Activated naive CD4-positive, alpha-beta T cell treated with Interleukin-2 at 50 U/mL for 16 hours (primary cell): ENCODE data around the gene SHISA7.
A peak's percentile ranks its signal among the peaks of the same experiment; 100 is the strongest.

Experiments
- DNase-seq: peaks from one replicate; pipeline ENCODE4 v3.0.0-alpha.2; 2020

SHISA7 gene

DNA sequence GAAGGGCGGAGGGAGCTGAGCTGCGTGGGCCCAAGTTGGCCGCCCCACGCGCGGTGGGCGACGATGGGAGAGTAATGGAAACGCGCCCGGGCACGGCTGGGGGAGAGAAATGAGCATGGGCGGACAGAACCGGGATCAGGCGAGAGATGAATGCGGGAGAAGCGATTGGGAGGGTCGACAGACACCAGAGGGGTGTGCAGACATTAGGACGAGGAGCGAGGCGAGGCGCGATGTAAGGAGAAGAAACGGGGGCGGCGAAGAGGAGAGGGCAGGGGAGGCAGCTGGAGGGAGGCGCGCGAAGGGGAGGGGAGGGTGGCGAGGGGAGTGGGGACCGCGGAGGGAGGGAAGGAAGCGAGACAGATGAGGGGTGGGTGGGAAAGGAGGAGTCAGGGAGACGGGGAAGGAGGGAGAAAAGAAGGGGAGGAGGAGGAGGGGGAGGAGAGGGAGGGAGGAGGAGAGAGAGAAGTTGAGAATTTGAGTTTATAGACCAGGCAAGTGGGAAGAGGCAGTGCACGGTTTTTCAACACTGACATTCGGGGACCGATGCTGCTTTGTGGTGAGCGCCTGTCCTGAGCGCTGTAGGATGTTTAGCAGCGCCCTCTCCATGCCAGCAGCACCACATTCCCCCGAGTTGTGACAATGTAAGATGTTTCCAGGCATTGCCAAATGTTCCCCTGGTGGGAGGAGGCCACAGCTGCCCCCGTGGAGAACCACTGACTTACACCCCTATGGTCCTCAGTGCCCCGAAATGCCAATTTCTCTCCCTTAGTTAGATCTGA is at the start of gene SHISA7:
TSS of gene SHISA7 (minus strand) at position 256 of the 779 bp plus-strand sequence. CDS start 437 bp downstream, outside the sequence.
- no peak for DNase-seq

DNA sequence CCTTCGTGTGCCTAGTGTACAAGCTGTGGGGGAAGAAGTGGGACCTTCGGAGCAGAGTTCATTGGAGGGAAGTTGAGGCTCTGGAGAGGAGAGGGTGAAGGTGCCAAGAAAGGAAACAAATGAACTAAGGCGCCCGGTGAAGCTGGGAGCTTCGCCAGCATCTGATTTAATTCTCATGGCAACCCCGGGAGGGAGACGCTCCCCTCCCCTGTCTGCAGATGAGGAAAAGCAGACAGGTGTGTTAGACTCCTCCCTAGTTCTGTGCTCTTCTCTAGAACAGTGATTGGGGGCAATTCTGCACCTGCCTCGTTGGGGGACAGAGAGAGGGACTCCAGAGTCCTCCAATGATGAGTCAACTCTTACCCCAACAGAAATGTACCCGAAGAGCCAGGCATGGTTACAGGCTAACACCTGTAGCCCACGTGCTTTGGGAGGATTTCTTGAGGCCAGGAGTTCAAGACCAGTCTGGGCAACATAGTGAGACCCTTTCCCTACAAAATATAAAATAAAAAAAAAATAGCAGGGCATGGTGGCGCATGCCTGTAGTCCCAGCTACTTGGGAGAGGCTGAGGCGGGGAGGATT is 49.4 kb upstream of the SHISA7 start:
- no peak for DNase-seq

DNA sequence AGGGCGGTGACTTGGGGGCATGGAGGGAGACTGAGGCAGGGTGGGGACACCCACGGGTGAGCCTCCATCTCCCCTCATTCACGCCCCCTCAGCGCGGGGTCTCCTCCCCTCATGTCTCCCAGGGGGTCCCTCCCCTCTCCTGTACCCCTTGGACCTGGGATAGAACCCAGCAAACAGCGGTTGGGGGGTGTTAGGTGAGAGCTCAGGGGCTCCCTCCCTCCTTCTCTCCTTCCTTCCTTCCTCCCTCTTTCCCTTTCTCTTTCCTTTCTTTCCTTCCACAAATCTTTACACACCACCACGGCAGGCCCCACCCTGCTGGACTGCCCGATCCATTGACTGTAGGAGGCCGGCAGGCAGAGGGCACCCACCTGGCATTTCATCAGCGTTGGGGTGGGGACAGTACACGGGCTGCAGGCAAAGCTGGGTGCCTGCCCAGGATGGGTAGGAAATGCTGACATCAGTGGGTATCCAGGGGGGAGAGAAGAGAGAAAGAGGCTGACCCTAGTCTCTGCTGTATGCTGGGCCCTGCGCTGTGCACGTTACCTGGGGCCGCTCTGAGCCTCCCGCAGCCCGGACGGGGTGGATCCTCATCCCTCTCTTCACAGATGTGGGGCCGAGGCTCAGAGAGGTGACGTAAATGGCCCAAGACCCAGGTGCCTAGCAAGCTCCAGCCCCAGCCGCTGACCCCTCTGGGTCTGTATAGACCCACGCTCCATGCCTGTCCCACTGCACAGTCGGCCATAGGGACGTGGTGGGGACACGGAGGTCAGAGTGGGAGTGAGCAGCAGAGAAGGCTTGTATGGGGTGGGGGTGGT is 48.7 kb upstream of the SHISA7 start:
- DNase-seq = no peak

DNA sequence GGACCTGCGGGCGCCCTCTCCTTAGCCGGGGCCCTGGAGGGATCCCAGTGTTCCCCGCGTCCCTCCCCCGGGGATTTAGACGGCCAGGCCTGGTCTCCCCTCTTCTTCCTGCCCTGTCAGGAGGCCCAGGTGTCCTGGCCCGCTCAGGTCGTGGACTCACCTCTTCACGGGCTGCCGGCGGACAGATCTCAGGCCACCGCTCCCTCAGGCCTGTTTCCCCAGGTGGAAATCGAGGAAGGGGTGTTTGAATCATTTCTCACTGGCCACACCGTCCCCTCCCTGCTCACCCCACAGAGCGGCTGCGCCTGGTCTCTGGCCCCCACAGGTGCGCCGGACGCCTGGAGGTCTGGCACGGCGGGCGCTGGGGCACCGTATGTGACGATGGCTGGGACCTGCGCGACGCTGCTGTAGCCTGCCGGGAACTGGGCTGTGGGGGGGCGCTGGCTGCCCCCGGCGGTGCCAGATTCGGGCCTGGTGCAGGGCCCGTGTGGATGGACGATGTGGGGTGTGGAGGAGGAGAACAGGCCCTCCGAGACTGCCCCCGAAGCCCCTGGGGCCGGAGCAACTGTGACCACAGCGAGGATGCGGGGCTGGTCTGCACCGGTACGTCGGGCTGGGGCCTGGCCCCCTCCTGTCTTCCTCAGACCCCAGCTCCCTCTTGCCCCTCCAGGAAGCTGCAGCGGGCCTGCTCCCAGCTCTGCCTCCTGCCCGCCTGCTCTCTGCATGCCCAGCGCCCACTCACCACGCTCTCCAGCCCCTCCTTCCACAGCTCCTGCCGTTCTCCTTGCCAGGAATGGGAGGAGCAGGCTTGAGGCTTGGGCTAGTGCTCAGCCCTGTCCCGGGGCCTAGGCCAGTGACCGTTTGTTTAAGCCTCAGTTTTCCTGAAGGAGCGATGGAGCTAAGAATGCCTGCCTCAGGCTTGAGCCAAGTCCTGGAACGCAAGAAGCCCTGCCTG is 47.7 kb upstream of the SHISA7 start:
- DNase-seq = no peak

DNA sequence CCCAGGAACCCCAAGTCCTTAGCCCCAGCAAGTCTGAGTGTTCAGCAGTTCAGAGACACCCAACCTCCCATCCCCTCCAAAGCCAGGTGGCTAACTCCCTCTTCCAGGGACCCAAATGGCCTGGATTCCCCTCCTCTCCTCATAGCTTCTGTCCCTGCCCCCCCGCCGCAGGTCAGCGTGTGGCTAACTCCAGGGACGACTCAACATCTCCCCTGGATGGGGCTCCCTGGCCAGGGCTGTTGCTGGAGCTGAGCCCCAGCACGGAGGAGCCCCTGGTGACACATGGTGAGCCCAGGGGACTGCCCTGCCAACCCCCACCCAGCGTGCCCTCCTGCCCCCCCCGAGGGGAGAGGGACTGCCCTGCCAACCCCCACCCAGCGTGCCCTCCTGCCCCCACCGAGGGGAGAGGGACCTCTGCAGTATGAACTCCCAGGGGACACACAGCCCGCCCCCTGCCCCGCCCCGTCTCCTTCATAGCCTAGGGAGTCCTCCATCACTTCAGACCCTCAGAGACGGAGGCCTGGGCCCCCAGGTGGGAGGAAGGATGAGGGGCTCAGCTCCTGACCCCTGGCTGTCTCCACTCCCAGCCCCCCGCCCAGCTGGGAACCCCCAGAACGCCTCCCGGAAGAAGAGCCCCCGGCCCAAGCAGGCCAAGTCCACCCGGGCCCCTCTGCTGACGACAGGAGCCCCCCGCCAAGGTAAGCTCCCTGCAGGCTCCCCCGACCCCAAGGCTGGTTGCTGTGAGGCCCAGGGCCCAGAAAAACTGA is 46.8 kb upstream of the SHISA7 start:
- DNase-seq = no peak

DNA sequence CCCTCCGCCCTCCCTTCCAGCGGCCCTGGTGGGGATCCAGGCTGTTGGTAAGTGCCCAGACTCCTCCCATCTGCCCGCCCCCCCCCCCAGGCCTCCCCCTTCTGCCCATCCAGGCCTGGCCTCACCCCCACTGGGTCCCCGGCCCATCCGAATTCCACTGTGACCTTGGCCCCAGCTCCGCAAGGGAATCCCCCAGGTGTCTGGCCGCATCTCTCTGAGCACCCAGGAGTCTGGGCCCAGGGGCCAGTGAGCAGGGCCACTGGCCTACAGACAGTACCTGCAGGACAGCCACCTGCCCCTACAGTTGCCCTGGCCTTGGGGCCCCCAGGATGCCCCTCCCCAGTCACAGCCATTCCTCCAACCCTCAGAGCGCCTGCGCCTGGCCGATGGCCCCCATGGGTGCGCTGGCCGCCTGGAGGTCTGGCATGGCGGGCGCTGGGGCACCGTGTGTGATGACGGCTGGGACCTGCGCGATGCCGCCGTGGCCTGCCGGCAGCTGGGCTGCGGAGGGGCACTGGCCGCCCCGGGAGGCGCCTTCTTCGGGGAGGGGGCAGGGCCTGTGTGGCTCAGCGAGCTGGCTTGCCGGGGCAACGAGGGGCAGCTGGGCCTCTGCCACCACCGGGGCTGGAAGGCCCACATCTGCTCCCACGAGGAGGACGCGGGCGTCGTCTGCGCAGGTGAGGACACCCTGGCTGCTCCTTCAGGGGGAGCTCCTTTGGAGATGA is 46.0 kb upstream of the SHISA7 start:
- DNase-seq = no peak

DNA sequence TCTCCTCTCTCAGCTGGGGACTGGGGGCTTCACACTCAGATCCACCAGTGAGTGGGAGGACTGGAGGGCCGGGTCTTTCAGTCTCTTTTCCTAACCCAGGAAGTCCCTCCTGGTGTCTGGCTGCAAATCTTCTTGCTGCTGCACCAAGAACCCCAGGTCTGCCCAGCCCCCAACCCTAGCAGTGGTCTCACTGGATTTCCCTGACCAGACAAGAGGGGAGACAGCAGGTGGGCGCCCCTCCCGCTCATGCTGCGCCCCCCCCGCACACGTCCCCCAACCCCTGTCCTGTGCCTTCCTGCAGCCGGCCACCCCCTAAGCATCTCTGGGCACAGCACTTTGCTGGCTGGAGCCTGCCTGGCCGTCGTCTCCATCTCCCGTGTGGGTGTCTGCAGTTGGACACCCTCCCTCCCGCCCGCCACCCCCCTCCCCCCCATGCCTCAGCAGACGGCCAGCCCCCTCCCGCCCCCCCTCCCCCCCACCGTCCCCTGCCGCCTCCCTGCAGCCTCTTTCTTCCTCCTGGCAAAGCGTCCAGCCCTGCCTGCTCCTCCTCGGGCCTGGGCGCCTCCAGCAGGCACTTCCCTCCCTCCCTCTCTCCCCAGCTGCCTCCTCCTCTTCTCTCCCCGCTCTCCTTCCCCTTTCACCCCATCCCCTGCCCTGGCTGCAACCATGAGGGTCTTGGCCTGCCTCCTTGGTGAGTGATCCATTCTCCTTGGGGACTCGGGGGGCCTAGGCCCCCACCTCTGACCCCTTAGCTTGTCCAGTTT is 45.0 kb upstream of the SHISA7 start, which contains the start of gene SSC5D:
TSS of gene SSC5D (plus strand) at position 513 of the 764 bp plus-strand sequence. CDS start at position 667, 154 bp downstream.
- DNase-seq = no peak

DNA sequence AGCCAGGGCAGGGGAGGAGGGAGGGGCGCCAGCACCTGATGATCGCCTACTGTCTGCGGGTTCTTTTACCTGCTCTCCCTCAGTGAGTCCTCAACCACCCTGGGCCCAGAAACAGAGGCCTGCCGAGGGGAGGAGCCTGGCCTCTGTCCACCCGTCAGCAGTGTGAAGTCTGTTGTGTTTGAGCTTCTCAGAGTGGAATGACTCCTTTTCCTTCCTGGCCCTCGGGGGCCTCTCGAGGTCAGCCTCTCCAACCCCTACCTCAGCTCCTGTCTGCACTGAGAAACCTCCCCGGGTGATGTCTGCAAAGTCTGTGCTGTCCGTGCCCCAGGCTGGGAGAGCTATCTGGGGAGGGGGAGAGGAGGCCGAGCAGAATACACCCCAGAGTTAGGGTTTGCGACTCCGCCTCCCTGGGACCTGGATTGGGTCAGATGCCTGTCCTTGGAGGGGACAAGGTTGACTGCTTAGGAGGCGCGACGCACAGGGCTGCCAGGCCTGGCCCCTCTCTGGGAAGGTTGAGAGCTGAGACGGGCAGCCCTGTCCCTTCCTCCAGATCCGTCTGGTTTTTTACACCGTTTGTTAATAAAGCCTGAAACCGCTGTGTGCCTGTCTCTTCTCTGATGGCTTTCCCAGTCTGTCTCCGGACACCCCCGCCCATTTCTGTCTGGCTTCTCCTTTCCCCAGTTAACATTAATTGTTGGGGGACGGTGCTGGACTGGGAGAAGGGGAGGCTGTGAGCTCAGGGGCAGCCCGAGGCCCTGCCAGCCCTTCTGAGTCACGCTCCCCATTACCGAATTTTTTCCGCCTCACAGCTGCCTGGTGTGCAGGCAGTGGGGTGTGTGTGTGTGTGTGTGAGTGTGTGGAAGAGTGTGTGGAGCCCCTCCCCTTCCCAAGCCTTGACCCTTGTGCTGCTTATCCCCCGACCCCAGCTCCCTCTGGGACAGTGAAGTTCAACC is 44.1 kb upstream of the SHISA7 start:
- DNase-seq = peak; percentile 59

DNA sequence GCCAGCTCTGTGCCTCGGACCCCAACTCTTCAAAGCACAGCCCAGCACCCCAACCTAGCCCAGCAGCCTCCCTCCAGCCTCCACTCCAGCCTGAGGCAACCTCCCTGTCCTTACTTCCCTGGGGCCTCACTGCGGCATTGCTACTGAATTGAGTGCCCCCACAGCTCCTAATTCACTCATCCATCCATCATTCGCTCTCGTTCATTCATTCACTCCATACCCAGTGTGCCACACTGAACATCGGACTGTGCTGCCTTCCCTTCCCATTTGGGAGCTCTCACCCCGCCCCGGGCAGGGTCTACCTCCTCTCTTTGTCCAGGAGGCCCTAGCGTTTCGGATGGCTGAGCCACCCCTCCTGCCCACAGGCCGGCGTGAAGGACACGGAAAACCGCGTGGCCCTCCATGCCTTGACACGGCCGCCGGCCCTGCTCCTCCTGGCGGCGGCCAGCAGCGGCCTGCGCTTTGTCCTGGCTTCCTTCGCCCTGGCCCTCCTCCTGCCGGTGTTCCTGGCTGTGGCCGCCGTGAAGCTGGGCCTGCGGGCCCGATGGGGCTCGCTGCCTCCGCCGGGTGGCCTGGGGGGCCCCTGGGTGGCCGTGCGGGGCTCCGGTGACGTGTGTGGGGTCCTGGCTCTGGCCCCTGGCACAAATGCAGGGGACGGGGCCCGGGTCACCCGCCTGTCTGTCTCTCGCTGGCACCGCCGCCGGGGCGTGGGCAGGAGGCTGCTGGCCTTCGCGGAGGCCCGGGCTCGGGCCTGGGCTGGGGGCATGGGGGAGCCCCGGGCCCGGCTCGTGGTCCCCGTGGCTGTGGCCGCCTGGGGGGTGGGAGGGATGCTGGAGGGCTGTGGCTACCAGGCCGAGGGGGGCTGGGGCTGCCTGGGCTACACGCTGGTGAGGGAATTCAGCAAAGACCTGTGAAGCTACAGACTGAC is 43.2 kb upstream of the SHISA7 start:
- no peak for DNase-seq

DNA sequence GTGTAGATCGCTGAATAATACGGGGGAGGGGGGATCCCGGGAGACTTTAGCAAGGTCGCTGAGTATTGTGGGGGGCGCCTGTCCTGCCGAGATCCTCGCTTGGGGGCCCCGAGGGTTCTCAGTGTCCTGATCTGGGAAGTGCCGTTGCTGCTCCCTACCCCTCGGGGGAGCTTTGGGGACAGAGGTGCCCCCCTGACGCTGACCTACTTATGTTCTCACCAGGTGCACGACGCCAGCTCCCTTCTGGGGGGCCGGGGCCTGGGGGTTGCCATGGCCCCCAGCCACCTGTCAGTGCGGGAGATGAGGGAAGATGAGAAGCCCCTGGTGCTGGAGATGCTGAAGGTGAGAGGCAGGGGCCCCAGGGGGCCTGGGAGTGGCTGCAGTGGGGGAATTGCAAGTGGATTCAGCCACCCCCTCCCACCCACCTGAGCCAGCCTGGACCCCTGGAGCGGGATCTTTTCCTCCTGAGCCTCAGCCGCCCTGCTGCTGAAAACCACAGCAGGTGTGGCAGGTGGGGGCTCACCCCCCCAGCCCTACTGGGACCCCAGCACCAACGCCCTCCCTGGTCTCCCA is 42.4 kb upstream of the SHISA7 start:
- no peak for DNase-seq

DNA sequence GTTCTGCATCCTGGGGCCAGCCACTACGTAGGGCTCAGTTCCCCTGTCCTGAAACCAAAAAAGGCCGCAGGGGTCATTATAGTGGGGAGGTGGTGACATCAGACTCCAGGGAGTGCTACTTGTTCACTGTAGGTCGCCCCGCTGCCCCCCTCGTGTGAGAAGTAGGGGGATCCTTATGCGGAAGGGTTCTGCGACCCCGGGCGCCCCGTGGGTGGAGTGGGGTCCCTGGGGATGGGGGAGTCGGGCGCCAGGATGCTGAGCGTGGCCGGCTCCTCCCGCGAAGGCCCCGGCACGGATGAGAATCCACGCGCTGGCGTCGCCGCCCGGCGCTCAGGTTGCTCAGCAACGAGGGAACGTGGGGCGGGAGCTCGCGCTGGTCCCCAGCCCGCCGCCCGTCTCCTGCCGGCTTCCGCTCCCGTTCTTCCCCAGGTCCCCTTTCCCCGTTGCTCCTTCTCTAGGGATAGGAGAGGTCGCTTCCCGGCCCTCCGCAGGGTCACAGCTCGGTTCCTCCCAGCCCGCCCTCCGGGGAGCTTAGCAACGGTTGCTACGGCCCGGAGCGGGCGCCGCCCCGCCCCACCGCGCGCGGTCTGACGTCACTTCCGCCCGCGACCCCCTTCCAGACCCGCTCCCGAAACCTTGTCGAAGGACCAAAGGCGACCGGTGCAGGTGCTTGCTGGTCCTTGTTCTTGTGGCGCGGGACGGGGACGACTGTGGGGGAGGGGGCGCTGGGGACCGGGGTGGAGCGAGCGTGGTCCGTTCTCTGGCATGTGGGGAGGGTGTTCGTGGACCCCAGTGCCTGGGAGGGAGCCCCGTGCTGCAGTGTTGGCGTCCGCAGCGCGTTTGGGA is 41.7 kb upstream of the SHISA7 start, which contains the start of gene NAT14:
TSS of gene NAT14 (plus strand) at position 596 of the 846 bp plus-strand sequence. CDS start 521 bp downstream, outside the sequence.
- DNase-seq = peak; percentile 64

DNA sequence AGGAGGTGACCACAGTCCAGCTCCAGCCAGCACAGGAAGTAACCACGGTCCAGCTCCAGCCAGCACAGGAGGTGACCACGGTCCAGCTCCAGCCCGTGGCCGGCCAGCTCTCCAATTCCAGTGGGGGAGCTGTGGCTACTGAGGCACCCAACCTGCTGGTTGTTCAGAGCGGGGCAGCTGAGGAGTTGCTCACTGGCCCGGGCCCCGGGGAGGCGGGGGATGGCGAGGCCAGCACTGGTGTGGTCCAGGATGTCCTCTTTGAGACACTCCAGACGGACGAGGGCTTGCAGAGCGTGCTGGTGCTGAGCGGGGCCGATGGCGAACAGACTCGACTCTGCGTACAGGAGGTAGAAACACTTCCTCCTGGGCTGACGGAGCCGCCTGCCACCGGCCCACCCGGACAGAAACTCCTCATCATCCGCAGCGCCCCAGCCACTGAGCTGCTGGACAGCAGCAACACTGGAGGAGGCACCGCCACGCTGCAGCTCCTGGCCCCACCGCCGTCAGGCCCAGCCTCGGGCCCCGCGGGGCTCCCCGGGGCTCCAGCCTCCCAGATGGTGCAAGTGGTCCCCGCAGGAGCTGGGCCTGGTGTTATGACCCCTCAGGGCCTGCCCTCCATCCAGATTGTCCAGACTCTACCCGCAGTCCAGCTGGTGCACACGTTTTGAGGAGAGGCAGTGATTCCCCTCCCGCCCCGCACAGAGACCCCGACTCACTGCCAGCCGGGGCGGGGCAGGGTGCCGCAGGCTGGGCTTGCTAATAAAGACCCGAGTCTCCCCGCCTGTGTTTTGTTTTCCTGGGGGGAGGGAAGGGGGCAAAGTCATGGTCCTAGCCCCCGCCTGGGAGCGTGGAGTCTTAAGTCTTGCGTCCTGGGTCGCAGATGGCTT is 40.8 kb upstream of the SHISA7 start:
- DNase-seq = no peak

DNA sequence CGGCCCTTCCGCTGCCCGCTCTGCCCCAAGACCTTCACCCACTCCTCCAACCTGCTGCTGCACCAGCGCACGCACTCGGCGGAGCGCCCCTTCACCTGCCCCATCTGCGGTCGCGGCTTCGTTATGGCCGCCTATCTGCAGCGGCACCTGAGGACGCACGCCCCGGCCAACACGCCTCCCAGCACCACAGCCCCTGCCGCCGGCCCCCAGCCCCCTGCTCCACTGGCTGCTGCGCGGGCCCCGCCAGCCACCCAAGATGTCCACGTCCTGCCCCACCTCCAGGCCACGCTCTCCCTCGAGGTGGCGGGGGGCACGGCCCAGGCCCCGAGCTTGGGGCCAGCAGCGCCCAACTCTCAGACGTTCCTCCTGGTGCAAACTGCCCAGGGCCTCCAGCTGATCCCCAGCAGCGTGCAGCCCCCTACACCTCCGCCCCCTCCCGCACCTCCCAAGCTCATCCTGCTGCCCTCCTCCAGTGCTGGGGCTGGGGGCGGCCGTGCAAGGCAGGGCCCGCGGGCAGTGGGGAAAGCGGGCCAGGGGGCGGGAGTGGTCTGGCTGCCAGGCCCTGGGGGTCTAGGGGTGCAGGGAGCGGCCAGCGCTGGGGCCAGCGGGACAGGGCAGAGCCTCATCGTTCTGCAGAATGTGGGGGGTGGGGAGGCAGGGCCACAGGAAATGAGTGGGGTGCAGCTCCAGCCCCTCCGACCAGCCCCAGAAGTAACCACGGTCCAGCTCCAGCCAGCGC is 40.0 kb upstream of the SHISA7 start:
- no peak for DNase-seq
